ENCODE data around the gene DCAF7.

The DCAF7 gene

GRCh38 chr17:63634163-63634562 lies 83.9 kb downstream of the DCAF7 start:
- no peak for DNase-seq

- DNase-seq: no peak
Observed at GRCh38 chr17:63634816-63635215, 84.5 kb downstream of the DCAF7 start.

- DNase-seq: no peak
Observed at GRCh38 chr17:63635290-63635689, 85.0 kb downstream of the DCAF7 start.

- DNase-seq: no peak
Observed at GRCh38 chr17:63635787-63636186, 85.5 kb downstream of the DCAF7 start.

- DNase-seq: no peak
Observed at GRCh38 chr17:63639125-63639524, 88.8 kb downstream of the DCAF7 start.

- DNase-seq: no peak
Observed at GRCh38 chr17:63640038-63640437, 89.8 kb downstream of the DCAF7 start.

DNA sequence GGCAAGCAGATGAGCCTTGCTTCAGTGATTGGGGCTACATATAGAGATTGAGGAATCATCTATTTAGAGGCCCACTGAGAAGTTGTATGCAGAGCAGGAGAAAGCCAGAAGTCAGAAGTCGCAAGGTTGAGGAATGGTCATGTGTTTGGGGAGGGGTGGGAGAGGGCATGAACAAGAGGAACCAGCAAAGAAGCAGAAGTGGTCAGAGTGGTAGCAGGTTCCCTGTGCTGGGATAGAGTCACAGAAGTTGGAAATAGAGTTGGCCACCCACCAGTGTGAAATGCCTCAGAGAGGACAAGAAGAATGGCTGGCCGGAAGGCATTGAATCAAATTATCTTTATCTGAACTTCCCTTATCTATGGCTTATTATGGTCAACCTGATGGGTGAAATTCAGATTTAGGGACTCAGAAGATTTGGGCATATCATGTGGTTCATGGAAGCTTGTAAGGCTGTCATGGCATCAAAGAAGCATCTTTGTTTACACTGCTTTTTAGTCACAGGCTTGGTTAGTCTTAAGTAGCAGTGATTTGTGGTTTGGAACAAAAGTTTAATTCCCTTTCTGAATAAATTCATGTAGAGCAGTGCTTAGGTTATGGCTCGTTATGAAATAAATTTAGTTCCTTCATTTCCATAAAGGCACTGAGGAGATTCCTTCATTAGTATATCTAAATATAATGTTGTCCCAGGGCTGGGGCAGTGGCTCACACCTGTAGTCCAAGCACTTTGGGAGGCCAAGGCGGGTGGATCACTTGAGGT lies 91.6 kb downstream of the DCAF7 start:
- no peak for DNase-seq
